NOMO-1 treated with dmso at 0.1 percent for 144 hours (cell line): ENCODE results near the gene B4GALNT3.
"Not testable (repeated sequence)": the region's sequence is repeated elsewhere in the genome, so short reads cannot be mapped to it uniquely, and the experiment has no call there.

Source experiments
- DNase-seq: peaks from one replicate; lab custom pipeline; 2025; ENCODE audit not compliant: unreplicated experiment; lab: John Stamatoyannopoulos, UW

The B4GALNT3 gene

DNA sequence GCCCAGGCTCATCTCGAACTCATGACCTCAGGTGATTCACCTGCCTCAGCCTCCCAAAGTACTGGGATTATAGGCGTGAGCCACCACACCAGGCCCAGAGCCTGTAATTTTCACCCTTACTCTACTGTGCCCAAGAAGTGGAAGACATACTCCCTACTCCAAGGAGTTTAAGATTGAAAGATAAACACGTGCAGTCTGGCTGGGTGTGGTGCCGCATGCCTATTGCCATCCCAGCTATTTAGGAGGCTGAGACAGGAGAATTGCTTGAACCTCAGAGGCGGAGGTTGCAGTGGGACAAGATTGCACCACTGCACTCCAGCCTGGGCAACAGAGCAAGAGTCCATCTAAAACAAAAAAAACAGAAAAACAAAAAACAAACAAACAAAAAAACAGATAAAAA lies 113.5 kb downstream of the B4GALNT3 start:
- no peak for DNase-seq

DNA sequence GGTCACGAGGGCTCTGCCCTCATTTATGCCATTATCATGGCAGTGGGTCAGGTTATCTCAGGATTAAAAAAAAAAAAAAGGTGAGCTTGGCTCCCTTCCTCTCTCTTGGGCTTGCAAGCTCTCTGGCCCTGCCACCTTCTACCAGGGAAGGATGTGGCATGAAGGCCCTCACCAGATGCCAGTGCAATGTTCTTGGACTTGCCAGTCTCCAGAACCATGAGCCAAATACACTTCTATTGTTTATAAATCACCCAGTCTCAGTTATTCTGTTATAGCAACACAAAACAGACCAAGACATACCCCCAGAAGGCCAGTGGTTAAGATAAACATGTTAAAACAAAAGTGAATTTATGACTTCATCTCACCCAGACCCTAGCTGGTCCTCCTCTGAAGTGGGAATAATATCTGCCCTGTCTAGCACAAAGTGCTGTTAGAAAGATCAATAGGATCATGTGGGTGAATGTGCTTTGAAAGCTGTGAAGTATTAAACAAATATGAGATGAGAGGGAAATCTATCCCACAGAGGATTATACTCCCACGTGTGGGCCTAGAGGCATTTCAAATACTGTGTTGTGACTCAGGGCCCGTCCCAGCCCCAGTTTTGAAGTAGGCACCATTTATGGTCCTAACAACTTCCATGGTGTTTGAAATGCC lies 114.9 kb downstream of the B4GALNT3 start:
- no peak for DNase-seq

DNA sequence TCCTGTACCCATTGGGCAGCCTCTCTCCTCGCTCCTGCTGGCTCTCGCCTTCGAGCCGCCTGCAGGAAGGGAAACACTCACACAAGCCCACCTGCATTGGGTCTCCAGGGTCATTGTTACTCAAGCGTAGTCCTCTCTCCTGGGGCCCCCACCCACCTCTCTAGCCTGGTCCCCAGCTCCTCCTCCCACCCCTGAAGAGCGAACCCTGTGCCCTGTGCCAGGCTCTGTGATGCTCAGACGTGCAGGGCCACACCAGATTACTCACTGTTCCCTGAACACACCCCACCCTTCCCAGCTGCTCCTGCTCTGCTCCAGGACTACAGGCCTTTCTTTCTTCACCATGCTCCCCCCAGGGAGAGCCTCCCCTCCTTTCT lies 115.4 kb downstream of the B4GALNT3 start:
- no peak for DNase-seq

DNA sequence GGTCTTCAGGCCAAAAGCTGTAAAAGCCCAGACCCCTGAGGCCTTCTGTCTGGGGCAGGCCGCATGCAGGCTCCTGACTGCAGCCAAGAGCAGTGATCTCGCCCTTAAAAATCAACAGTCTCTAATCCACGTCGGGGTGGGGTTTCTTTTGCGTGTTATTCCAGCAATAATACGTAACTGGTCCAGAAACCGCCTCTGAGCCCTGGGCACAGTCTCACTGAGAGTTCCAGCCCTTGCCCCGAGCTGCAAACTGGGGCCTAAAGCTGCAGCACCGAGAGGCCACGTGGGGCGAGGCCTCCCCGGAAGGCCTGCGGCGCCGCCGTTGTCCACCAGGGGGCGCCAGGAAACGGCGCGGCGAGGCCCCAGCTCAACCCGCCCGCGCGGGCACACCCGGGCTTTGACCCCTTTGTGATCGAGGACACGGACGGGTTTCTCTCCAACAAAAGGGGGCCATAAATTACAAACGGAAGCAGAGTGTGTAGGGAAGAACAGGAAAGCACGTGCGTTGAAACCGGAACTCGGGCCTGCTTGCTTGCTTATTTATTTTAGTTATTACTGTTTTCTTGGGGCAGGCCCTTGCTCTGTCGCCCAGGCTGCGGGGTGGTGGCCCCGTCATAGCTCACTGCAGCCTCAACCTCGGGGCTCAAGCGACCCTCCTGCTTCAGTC lies 116.3 kb downstream of the B4GALNT3 start:
- peak; percentile 92 for DNase-seq

DNA sequence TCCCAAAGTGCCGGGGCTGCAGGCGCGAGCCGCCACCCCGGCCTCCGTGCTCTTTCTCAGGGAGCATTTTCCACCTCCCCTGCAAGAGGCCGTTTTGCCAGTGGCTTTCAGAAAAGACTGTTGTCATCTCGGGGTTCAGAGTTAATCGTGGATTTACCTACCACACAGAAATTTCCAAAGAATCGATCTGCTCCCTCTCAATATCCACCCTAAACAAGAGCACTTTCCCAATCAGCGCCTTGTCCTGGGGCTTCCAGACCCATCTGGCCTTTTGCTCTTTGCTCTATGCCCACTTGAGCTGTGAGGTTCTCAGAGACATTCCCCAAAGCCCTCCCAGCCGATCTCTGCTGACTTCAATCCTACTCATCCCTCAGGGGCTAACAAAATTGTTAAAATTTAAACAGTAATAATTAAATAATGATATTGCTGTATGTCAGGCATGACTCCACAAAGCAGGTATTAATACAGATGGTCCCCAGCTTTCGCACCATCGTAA lies 116.9 kb downstream of the B4GALNT3 start:
- no peak for DNase-seq

DNA sequence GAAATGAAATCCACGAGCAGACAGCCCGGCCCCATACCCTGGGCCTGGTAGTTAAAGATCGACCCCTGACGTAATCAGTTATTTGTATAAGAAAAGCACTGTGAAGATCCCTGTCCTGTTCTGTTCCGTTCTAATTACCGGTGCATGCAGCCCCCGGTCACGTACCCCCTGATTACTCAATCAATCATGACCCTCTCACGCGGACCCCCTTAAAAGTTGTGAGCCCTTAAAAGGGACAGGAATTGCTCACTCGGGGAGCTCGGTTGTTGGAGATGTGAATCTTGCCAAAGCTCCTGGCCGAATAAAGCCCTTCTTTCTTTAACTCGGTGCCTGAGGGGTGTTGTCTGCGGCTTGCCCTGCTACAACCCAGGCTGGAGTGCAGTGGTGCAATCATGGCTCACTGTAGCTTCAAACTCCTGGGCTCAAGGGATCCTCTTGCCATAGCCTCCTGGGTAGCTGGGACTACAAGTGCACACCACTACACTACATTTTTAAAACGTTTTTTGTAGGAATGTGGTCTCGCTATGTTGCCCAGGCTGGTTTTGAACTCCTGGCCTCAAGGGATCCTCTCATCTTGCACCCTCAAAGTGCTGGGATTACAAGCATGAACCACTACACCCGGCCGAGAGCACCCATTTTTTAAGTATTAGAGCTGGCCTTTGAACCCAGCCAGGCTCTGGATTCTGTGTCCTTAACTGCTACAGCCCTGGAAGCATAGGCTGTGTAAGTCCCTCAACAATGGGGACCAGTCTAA lies 118.4 kb downstream of the B4GALNT3 start:
- DNase-seq, result not testable (repeated sequence)

DNA sequence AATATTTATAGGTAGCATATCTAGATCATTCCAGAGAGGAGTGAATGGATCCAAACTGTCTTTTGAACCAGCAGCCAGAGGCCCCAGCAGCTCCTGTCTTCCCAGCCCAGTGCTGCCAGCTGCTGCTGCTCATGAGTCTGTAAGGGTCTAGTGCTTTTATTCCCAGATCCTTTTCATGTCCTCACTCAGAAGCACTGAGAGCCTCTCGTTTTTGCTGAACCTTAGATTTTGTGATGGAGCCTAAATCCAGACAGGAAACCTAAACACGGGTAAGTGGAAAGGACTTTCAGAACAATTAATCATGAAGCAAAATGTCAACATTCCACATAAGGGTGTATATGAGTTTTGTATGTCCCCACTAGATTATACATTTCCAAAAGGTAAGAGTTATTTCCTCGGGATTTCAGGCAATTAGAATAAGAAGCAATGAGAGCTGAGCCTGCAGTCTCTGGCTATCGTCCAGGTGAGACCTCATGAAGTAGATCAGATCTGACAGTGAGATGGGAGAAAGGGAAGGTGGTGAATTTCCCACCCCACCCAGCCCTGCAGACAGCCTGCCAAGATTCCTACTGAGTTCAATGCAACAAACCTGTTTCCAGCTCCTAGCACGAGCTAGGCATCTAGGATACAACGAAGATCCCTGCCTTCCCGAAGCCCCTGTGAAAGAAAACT lies 119.1 kb downstream of the B4GALNT3 start:
- no peak for DNase-seq

DNA sequence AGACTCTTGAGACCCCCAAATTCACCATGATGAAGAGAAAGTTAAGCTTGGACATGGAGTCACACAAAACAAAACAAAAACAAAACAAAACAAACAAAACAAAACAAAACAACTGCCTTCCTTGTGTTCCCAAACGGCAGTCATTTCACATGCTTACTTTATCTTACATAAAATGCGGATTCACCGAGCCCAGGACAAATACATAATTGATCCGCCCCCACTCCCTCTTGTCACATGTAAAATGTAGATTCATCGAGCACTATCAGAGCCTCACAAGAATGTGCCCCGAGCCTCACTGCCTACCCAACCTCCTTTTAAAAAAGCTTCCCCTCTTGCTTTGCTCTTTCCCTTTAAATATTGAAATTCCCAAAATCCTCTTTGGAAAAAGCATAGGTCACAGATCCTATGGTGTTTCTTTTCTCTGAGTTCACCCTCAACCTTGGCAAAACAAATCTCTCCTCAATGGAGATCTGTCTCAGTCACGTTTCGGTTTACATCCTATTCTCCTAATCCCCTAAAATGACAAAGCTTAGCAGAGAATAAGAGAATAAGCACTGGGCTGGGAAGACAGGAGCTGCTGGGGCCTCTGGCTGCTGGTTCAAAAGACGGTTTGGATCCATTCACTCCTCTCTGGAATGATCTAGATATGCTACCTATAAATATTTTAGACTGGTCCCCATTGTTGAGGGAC lies 119.8 kb downstream of the B4GALNT3 start:
- no peak for DNase-seq

DNA sequence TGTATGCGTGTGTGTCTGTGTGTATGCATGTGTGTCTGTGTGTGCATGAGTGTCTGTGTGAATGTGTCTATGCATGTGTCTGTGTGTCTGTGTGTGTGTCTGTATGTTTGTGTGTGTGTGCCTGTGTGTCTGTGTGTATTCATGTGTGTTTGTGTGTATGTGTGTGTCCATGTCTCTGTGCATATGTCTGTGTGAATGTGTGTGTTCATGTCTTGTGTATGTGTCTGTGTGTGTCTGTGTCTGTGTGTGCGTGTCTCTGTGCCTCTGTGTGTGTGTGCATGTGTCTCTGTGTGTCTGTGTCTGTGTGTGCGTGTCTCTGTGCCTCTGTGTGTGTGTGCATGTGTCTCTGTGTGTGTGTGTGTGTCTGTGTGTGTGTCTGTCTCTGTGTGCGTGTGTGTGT lies 121.1 kb downstream of the B4GALNT3 start:
- DNase-seq, result no peak

DNA sequence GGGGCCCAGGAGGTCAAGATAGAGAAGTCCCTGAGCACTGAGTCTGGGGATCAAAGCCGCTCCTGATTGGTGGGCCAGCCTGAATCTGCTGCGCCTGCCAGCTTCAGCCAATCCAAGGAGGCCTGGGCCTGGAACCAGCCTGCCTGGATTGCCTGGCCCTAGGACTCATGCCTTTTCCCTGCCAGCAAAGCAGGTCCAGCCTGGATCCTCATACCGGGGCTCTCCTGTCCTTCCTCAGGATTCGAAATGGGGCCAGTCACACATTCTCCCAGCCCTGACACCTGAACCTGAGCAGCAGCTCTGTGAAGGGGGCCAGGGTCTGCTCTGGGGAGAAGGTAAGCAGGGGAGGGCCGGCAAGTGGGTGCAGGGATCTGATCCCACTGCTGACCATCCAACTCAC lies 121.6 kb downstream of the B4GALNT3 start:
- DNase-seq, result no peak

DNA sequence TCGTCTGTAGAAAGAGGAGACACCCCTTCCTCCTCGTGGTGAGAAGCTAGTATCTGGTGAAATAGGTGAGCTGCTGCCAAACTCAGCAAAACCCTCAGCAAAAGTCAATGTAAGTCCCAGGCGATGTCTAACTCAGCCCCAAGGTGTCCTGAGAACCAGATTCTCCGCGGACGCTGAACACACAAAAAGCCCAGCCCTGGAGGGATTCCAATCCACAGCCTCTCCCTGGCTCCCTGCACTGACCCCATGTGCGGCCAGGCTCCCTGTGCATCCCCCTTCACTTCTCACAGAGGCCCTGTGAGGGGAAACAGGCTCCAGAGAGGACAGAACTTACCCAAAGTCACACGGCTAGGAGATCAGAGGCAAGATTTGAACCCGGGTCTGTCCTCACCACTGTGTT lies 122.0 kb downstream of the B4GALNT3 start:
- no peak for DNase-seq

DNA sequence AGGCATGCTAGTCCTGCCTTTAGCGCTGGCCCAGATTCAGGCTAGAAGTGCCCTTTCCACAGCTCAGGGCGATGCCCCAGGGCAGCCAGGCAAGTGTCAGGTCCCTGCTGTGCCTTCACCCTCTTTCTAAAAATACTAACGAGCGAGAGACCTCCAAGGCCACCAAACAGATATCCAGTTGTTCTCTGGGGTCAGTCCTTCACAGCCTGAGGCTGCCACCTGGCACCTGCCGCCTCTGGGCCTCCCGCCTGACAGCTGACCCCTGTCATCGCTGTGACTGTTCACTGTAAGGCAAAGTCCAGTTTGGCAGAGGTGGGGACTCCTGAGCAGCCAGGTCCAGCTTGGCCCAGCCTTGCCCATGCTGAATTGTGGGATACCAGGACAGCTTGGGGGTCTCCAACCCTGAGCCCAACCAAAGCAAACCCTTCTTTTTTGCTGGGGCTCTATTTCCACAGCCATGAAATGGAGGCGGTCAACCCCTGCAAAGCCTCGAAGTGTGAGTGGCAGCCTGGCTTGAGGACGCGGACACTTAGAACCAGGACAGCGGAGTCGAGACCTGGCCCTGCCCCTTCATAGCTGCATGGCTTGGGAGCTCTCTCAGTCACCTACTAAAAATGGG lies 123.6 kb downstream of the B4GALNT3 start:
- DNase-seq, result no peak

DNA sequence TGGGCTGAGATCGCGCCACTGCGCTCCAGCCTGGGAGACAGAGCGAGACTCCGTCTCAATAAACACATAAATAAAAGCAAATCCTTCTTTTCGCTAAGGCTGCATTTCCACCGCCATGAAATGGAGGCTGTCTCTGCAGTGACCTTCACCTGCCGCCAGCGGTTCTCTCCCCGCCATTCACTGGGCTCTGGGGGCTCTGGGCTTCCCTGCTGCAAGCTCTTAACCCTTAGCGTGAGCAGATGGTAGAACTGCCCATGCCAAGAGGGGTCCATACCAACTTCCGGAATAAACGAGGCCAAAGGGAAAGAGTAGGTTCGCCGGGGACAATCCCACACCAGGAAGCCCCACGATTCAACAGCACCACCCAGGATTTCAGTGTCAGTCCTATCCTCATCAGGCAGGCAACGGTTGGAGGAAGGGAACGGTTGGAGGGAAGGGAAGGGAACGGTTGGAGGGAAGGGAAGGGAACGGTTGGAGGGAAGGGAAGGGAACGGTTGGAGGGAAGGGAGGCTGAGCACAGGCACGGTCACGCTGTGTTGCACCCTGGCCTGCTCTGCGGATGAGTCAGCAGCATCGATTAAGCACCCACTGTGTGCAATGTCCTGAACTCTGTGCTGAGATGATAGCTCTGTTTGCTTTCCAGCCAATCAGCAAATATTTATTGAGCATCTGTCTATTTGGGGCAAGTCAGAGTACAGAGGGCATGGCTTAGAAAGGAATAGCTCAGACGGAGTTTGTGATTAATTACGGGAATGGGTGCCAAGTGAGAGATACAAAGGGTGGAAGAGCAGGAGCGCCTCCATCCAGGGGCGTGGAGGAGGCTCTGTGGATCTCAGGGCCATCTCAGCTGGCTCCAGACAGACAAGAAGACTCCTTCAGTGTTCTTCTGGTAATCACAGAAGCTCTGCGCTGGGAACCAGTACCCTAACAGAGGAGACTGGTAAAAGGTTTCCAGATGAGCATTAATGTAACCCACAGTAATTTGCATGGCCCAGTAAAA lies 125.6 kb downstream of the B4GALNT3 start:
- no peak for DNase-seq

DNA sequence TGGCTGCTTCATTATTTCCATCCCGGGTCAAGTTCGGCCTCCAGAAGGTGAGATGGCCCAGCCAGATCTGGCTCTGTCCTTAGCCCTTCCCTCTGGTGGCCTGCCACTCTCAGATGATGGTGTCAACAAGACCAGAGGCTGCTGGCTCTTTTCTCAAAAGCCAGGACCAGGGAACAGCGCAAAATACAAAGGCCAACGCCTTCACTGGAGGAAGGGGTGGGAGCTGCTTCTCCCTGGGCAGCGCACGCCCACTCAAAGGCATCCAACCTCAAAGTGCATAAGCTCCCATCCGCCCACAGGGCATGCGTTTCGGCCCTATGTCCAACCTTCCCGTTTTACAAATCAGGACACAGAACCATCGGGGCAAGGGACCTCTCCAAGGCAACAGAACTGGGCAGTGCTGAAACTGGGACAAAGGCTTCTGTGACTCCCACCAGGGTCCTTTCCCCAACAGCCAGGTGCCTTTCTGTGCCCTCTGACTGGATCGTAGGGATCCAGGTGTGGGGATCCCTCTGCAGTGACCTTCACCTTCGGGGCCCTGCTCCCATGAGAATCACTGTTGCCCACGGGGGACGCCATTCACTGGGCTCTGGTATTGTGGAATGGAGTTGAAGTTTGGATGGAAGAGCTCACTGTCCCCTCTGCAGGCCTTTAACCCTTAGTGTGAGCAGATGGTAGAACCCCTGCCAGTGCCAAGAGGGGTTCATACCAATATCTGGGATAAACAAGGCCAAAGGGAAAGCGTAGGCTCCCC lies 126.8 kb downstream of the B4GALNT3 start:
- DNase-seq, result no peak

DNA sequence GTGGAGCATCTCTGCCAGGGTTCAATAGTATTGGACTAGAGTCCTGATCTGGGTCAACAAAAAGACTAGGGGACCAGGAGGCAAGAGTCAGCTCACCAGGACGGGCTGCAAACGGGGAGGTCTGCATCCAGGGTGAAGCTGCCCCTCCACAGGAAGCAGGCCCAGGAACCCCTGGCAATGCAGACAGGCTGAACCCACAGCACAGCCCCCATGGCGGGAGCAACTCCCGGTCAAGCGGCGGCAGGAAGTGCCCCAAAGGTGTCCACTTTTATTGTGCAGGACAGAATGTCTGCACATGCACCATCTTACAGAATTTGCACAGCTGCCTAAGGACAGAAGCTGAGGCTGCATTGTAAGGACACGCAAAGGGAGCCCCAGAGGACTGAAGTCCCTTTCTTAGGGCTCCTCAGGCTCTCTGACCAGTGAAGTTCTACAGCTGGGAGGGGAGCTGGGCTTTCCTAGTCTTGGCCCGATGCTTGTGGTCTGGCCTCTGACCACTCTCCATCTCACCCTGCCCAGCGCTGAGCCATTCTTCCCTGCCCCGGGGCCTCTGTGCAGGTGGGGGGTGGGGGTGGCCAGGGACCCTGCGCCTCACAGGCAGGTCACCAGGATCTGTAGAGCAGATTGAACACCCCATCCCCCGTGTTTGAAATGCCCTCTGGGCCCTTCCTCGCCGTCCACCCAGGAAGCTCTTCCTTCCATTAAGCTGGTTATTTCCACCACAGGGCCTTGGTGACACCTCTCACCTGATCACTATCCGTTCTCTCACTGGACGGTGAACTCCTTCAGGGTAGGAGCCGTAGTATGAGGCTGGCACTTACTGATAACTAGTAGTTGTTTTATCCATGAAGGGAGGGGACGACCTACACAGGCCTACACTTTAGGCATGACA lies 127.6 kb downstream of the B4GALNT3 start:
- DNase-seq, result no peak

DNA sequence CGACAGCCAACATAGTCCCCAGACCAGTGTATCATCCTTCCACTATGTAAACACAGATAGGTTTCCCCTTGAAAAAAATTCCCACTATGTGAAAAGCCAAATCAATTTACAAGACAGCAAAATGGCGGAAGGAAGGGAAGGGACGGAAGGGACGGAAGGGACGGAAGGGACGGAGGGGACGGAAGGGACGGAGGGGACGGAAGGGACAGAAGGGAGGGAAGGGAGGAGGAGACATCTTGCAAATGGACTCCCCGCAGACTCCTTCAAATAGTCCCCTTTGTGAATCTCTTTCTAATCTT lies 128.2 kb downstream of the B4GALNT3 start:
- no peak for DNase-seq

DNA sequence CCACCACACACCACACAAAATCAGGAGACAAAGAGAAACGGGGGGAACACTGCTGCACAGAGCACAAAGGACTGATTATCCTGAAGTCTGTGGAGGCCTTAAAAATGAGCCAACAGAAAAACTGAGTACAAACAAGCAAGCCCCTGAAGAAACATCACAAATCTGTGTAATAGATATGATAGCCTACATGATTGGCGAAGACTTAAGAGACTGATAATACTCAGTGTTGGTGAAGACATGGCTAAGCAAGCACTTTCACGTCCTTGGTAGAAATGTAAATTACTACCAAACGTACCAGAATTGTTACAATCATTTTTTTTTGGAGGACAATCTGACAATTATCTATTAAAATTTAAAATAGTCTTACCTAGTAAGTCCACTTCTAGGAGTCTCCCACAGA lies 128.9 kb downstream of the B4GALNT3 start:
- no peak for DNase-seq

DNA sequence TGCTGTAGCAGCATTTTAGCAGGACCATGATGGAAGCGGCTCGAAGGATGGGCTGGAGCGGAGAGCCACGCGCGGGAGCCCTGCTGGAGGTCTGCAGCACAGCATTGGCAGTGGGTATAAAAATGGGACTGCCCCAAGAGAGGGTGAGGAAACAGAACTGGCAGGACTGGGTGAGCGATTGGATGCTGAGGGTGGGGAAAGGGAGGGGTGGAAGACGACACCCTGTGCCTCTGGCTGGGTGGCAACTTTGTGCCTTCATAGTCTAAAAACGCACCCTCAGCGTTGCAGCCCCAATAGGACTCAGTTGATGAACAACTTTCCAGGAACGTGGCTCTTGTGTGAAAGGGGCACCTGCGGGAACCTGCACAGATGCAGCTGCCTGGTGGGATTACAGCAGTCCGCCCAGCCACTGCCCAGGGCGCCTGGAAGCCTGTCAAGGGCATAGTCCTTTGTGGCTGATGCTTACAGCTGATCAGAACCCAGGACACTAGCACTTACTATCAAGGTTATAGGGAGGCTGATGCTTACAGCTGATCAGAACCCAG lies 130.5 kb downstream of the B4GALNT3 start:
- DNase-seq, result no peak
